SW 1271 (cell line): Measurements from ENCODE around the gene TRIM25.
"Not testable (repeated sequence)": the region's sequence is repeated elsewhere in the genome, so short reads cannot be mapped to it uniquely, and the experiment has no call there.

Source experiments
- DNase-seq, 2 experiments: peaks; one replicate each; lab custom pipeline; 2025; lab: John Stamatoyannopoulos, UW

TRIM25 gene, protein sequence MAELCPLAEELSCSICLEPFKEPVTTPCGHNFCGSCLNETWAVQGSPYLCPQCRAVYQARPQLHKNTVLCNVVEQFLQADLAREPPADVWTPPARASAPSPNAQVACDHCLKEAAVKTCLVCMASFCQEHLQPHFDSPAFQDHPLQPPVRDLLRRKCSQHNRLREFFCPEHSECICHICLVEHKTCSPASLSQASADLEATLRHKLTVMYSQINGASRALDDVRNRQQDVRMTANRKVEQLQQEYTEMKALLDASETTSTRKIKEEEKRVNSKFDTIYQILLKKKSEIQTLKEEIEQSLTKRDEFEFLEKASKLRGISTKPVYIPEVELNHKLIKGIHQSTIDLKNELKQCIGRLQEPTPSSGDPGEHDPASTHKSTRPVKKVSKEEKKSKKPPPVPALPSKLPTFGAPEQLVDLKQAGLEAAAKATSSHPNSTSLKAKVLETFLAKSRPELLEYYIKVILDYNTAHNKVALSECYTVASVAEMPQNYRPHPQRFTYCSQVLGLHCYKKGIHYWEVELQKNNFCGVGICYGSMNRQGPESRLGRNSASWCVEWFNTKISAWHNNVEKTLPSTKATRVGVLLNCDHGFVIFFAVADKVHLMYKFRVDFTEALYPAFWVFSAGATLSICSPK

GRCh38 chr17:56913867-56914580 is at the start of gene TRIM25:
Gene TRIM25 (minus strand): TSS chr17:56914049. CDS start chr17:56913988, 61 bp downstream.
- DNase-seq: peak; percentile 80 to 88

DNA sequence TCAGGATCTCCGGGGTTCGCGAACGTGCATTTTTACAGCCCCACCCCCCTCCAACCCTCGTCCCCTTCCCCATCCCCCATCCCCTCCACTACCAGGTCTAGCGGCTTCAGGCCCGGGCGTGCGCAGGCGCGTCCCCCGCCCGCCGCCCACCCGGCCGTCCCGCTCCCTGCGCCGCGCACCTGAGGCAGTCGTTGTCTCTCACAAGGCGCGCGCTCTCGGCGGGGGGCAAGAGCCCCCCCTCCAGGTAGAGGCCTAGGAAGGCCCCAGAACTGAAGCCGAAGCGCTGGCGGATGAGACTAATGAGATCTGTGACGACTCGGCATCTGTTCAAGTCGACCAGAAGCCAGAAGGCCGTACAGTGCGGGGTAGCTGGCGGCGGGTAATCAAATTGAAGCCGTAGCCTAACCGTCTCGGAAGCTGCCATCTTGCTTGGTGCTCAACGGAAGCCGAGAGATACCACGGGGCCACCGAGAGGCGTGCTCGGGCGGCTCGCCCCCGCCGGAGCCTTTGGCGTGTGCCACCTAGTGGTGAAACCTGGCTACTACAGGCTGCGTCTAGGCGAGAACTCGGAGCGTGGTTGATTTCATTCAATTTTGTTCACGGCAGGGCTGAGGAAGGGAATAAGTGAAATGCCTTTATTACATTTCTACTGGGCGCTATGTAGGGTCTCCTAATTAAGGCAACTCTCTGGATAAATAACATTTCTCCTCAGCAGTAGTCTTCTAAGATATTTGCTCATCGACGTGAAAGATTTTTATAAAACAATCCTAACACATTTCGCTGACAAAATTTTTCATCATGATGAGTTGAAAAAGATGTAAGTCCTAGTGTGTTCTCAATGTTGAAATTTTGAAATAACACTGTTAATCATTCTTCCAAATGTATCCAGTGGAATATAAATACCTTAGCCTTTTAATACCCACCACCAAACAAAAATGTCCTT is 47.0 kb upstream of the TRIM25 start, which contains the start of gene COIL:
Gene COIL, minus strand, starts transcription at position 455 of the 943 bp plus-strand sequence. Its CDS starts 31 bp downstream, at position 424.
- peak; percentile 46 to 83 for DNase-seq

- no peak for DNase-seq
Observed at GRCh38 chr17:56956992-56957391, 43.1 kb upstream of the TRIM25 start.

DNA sequence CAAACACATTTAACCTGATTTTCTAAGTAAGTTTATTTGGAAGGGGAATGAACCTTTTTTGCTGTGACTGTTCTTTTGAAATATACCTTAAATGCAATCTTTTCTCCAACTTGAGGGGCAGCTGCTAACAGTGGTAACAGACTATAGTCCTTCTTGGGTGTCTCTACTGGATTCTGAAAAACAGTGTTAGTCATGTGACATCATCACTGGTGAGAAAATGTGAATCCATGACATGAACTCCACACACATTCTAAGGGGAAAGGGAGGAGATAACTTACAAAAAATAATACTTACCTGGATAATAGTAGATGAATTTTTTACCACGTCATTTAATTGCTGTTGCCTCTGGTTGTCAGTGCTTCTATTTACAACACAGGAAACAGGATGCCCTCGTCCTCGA is 35.7 kb upstream of the TRIM25 start:
- DNase-seq: no peak

DNA sequence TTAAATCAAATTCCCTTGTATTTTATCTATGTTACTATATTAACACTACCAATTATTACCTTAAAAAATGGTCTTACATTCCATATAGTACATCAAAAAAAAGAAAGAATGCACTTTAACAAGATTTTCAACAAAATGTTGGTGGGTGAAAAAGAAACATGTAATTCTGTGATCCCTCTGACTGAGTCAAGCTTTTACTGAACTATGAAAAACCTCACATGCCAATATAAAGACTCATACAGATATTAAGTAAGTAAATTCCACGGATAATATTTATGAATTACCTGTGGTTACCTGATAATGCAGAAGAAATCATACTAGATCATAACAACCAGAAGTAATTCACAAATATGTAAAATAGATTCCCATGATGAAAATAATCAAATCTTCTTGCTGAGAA is 34.6 kb upstream of the TRIM25 start:
- DNase-seq: no peak

DNA sequence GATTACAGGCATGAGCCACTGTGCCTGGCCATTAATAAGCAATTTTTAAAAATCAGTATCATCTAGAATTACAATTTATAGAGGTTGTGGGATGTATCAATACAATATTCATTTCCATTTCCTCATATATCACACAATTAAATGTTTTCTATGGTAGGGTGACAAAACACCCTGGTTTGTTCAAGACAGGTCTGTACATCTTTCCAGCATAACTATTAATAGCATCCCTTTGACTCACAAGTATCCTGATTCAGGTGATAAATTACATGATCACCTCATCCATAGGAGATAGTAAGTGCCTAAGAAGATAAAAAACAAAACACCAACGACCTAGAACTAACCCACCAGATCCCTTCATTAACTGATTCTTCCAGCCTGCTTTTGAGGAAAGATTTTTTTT is 33.9 kb upstream of the TRIM25 start:
- no peak for DNase-seq

GRCh38 chr17:56945938-56946505 is 32.2 kb upstream of the TRIM25 start:
- no peak for DNase-seq

DNA sequence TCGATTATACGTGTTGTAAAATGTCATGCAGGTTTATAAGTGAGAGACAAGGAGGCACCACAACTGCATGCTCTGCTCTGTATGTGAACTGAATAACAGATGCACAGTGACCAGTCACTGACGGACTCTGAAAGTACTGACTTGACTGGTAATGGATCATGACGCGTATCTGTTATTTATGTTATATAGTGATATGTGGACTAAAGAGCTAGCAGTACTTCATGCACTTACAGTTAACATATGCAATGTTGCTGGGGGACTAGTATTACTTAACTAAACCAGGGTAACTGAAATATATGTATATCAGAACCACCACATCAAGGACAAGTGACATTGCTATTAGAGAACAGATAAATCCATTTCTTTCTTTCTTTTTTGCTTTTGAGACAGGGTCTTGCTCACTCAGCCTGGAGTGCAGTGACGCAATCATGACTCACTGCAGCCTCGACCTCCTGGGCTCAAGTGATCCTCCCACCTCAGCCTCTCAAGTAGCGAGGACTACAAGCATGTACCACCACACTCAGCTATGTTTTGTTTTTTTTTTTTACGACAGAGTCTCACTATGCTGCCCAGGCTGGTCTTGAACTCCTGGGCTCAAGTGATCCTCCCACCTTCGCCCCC is 29.8 kb upstream of the TRIM25 start:
- DNase-seq: no peak

DNA sequence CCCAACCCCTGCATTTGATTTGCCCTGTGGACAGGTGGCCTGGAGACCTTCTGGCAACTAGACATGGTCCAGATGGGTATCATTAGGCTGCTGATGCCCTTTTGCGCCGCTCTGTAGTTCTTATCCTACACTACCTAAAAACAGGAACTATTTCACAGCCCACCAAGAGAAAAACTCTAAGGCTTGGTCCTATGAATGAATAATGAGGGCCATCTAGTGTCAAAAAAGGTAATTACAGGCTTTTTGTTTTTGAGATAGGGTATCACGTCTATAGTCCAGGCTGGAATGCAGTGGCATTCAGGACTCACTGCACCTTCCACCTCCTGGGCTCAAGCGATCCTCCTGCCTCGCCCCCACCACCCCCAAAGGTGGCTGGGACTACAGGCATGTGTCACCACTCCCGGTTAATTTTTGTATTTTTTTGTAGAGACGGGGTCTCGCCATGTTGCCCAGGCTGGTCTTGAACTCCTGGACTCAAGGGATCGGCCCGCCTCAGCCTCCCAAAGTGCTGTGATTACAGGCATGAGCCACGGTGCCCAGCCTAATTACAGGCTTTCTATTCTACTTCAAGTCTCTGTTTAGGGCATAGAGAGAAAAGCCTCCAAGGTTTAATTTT is 26.1 kb upstream of the TRIM25 start:
- peak; percentile 30 to 50 for DNase-seq

DNA sequence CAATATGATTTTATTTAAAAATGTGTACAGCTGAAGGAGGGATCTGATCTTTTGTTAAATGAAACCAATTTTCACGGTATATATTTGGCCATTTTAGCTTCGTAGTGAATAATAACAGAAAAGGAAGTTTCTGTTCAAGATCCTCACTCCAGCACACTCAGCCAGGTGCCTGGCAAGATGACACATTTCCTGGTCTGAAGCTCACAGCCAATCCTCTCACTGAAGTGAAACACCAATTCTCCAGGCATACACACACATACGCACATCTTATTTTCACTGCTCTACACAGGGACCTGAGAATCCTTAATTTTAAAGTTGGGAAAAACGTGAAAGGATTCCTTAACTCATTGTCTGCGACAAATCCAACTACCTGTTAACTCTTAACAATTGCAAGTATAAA is 24.4 kb upstream of the TRIM25 start:
- not testable (repeated sequence) for DNase-seq

GRCh38 chr17:56937687-56938086 is 23.8 kb upstream of the TRIM25 start:
- DNase-seq: no peak

GRCh38 chr17:56936697-56937322 is 23.0 kb upstream of the TRIM25 start:
- DNase-seq: no peak

GRCh38 chr17:56935461-56935860 is 21.6 kb upstream of the TRIM25 start:
- no peak for DNase-seq

GRCh38 chr17:56934280-56934679 is 20.4 kb upstream of the TRIM25 start:
- no peak for DNase-seq

DNA sequence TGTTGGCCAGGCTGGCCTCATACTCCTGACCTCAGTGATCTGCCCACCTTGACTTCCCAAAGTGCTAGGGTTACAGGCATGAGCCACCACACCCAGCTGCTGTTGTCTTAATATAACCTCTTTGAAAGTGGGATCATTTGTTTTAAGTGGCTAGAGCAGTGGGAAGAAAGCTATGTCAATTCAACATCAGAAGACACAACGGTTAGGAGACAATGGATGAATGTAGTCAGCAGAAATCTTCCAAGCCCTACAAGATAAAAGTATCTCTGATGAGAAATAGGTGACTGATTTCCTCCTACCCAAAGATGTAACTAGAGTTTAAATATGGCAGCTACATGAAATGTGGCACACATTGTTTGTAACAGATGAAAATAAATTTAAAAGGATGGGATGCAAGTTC is 20.0 kb upstream of the TRIM25 start:
- DNase-seq: no peak

DNA sequence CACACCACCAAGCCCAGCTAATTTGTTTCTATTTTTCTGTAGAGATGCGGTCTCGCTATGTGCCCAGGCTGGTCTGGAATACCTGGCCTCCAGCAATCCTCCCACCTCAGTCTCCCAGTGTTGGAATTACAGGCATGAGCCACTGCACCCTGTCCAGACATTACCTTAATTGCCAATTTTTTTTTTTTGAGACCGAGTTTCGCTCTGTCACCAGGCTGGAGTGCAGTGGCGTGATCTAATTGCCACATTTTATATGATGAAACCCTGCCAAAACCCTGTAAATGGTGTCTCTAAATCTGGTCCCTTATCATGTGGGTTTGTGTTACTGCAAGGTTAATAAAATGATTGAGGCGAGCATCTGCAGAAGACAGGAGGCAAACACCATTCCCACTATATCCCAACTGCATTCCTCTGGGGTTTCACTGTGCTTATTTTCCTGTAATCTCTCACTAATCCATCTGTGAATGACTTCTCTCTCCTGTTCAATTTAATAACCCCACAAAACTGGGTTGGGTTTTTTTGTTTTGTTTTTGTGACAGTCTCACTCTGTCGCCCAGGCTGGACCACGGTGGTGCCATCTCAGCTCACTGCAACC is 19.4 kb upstream of the TRIM25 start:
- no peak for DNase-seq

DNA sequence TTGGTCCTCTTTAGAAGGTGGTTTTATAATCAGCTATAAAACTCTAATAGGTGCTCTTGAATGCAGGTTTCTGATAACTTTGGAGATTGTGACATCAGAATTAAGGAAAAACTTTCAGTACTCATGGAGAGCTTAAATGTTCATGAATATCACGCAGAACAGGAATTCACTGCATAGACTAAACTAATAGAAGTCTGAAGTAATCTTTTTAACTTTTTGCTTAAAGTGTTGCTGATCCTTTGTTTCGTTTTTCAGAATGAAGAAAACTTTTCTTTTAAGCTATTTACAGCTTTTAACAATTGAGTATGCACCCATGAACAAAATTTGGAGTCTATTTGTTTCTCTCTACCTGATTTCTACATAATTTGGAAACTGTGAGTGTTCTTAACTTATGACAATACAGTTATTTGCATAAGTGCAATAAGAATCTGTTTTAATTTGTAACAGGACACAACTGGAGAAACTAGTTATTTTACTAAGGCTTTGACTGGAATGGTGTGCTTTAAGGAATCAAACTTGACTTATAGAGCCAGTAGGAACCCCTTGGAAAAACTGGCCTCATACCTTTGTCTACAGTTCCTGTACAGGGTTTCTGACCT is 17.0 kb upstream of the TRIM25 start:
- DNase-seq: no peak

DNA sequence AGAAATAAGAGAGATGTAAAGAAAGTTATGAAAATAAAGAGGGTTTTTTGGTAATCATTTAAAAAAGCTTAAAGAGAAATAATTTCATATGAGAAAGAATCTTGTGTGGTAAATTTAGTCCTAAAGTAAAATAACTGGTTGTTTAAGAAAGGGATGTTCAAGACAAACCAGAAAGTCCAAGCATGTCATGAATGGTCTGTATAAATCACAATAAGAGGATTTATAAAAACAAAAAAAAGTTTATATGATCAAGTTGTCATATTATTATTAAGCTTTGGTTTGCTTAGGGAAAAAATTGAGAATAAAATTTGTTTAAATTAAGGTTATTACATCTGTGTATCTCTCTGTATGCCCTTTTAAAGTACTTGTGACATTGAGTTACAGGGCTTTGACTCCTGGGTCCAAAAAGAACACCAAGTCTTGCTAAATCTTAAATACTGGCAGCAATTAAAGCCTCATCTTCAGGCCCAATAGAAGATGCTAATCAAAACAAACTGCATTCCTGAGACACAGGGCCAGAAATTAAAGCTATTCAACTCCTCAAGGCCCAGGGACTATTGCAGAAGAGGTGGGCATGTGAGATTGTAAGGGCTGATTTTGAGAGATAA is 15.6 kb upstream of the TRIM25 start:
- peak in 1 of 2 experiments; percentile 28 for DNase-seq

- DNase-seq: no peak
Observed at GRCh38 chr17:56928586-56928985, 14.7 kb upstream of the TRIM25 start.
